GM21619 (cell line): ENCODE results near the gene SERPINB5.

Experiments used
- ATAC-seq: cut with Tn5 transposase; IDR thresholded peaks from one replicate; pipeline ENCODE4 v1.9.1; 2021; ENCODE audit not compliant: unreplicated experiment

SERPINB5 gene

DNA sequence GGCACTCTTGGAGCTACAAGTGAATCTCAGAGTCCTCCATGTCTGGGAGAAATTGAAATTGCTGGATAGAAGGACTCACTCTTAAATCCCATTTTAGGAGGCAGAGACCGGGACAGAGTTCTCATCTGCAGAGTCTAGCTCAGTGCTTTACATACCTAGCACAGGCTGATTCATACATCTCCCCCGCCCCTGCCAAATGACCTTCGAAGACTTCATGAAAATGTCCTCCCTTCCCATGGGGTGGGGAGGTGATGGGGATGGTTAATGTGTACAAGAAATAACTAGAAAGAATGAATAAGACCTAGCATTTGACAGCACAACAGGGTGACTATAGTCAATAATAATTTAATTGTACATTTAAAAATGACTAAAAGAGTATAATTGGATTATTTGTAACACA is 8.2 kb upstream of the SERPINB5 start:
- ATAC-seq, result no peak

GRCh38 chr18:63470751-63471150 is 6.0 kb upstream of the SERPINB5 start:
- no peak for ATAC-seq

DNA sequence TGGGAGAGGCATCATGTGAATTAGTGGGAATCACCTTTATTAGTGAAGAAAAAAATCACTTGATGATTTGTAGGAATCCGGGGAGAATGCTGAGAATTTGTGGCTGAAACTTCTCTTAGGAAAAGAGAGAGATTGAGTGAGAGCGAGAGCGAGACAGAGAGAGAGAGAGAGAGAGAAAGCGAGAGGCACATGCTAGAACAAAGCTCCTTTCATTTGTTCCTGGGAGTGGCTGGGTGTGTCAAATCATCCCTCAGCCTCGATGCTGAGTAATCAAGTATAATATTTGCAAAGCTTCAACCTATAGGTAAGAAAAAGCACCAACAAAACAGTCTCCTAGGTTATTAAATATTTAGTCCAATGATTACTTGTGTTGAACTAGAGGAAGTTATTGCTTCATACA is 4.4 kb upstream of the SERPINB5 start:
- no peak for ATAC-seq

DNA sequence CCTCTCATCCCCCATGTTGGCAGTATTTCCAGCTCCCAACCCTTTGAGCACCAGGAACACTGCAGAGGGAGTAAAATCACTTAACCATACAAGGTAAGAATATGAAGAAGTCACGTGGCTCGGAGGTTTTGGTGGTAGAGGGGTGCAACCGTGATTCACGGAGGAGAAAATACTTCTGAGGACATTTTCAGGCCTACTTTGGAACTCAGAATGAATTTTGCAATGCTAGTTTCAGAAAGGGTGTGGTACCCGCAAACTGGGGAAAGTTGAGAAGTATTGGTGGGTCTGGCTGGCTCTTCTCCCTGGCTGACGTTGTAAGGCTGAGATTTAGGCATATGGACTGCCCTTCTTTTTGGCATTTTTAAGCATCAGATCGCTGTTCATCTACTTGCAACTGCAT is 442 bp downstream of the SERPINB5 start:
- ATAC-seq, result no peak

DNA sequence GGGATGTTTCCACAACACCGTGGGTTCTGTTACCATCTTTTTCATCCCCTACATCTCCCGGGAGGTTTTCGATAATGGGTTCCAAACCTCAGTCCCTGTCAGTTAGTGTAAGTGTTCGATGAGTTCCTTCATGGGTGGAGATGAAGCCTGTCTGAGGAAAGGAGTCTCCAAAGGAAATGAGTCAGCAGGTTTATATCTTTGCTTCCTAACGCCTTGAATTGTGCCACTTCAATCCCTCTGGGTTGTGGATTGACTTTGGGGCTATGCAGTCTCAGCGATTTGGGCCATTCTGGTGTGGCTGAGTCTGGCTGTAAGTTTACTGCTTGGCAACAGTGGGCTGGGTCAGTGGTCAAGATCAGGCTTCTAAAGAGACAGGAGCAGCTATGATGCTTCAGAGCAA is 1.2 kb downstream of the SERPINB5 start:
- ATAC-seq, result no peak

- no peak for ATAC-seq
Observed at GRCh38 chr18:63479826-63480225, 3.1 kb downstream of the SERPINB5 start.

GRCh38 chr18:63480476-63480875 is 3.7 kb downstream of the SERPINB5 start:
- ATAC-seq, result no peak

DNA sequence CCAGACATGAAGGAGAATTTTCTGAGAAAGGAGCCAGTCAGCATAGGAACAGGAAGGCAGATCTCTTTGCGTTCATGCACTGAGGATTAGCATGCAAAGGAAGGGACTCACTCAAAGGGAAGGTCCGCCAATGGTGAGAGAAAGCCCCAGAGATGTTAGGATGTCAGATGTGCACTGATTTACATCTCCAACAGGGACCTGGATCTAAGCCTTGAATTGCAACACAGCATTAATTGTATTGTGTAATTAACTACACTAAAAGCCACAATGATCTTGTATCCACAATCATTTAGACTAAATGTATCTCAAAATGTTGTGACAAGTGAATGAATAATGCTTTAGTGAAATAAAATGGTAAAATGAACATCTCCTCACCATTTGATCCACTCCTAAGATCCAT is 4.2 kb downstream of the SERPINB5 start:
- no peak for ATAC-seq

GRCh38 chr18:63487676-63488075 is 10.9 kb downstream of the SERPINB5 start:
- no peak for ATAC-seq

DNA sequence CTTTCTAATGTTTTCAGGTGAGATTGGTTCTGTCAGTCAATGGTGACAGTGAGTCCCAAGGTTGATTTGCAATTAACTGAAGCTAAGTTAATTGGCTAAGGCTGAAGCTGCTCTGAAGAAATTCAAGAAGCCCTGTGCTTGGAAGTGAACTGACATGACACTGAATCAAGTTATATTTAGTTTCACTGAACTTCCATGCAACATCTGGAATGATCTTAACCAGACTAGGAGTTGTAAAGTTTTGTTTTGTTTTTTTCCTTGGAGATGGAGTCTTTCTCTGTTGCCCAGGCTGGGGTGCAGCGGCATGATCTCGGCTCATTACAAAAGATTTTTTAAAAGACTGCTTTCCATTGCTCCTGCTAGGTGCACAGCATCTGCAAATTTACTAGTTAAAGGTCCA is 11.4 kb downstream of the SERPINB5 start:
- ATAC-seq, result no peak

DNA sequence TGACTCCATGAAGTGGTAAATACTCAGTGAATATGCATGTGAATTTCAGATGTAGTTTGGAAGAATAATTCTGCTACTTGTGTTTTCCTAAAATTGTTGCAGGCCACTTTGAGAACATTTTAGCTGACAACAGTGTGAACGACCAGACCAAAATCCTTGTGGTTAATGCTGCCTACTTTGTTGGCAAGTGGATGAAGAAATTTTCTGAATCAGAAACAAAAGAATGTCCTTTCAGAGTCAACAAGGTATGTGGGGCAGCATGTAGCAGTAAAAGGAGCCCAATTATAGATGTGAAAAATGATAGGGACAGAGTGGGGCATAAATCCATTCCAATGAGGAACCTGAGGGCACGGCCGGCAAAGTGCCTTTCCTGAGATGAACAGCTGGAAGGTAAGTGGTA is 16.1 kb downstream of the SERPINB5 start:
- ATAC-seq, result no peak

GRCh38 chr18:63495675-63496074 is 18.9 kb downstream of the SERPINB5 start:
- no peak for ATAC-seq

DNA sequence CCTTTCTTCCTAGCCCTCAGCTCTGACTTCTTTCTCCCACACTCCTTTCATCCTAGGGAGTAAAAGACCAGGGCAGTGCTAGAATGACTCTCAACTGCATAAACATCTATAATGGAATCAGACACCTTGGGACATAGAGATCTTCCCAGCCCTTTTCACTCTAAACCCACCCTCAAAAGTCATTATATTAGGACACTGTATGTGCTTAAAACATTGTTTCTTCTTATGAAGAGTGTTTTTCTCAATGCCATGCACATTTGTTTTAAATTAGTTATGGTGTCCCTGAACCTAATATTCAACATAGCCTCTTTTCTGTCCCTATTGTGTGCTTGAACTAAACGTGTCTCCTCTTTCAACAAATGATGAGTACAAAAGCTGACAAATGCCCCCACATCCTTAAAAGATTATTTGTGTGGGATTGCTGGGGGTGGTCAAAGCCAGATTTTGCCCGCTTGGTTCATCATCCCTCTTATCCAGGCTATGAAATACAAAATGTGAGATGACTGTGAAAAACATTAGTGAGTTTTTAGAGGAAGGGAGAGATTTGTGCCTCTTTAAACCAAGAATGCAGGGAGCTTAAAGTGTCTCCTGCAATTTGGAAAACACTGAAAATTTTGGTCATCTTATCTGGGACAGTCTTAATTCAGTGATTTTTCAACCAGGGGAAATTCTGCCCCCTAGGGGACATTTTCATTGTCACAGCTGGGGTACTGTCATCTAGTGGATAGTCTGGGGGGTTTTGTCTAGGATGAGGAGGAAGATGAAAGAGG is 29.0 kb downstream of the SERPINB5 start:
- ATAC-seq, result no peak

DNA sequence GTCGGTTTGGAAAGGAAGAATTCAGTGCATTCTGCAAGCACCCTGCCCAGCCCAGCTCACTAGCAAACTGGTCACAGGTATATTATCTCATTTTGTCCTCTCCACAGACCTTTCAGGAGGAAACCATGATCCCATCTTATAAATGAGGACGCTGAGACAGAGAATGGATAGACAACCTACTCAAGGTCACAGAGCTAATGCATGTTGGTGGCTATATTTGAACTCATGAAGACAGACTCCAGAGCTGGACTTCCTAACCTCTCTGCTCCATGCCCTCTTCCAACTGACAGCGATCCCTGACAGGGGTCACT is 29.5 kb downstream of the SERPINB5 start:
- ATAC-seq, result no peak

- no peak for ATAC-seq
Observed at GRCh38 chr18:63508596-63508995, 31.8 kb downstream of the SERPINB5 start.

GRCh38 chr18:63511285-63511684 is 34.5 kb downstream of the SERPINB5 start:
- ATAC-seq, result no peak

DNA sequence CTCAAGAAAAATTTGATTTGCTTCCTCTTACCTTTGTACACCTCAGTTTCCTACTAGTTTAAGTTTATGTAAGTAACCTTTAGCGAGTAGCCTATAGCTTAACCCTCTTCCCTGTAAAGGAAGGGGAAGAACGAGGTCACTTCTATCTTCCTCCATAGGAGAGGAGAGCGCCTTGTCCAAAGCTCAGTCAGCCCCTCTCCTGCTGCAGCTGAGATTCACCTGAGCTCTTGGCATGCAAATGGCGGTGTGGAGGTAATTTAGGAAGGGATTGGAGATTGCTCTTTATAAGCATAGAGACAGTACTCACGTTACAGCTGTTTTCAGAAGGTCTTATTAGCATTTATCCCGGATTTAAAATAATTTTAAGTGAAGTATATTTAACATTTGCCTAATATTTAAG is 37.6 kb downstream of the SERPINB5 start:
- no peak for ATAC-seq

DNA sequence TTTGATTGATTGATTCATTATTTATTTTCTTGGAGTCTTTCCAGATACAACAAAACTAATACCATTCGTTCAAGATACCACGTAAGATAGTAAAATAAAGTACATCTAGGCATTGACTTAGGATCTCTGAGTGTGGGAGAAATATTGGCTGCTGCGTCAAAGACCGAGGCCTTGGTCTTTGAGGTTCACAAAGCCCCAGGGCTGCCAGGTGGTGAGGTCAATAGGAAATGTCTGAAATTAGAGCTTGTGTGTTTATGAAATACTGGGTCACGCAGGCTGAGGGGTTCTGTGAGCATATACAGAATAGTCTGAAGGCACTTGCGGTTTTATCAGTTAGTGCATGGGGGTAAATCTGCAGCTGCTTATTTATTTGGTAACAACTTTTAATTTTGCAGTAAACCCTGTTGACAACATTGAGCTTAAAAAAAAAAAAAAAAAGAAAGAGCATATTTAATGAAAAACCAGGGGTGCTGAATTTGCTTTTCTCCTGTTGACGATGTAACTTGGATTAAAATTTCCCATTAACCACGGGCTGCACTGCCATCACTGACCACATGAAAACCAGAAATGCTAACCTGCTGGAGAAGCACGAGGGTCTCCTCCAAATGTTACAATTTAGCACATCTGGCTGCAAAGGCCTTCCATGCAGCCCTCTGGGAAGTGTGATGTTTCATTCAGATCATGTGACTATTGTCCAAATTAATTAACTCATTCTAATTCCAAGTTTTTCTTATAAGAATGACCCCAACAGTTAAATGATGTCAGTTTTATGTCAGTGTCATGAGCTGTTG is 38.3 kb downstream of the SERPINB5 start:
- ATAC-seq, result no peak

DNA sequence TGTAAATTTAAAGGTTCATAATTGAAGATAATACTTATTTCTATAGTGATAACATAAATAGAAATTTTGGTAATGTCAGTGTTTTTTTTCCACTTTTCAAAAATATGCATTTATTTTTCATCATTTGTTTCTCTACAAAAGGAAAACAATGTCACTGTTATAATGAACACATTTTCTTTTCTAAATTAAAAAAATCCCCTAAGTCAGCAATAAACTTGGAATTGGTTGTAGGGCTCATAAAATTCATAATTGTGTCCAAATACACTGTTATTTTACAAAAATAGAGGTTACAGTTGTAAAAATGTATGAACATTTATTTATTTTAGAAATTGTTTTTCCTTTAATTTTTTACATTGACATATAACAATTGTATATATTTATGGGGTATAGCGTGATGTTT is 39.0 kb downstream of the SERPINB5 start:
- no peak for ATAC-seq

- peak; percentile 93 for ATAC-seq
Observed at GRCh38 chr18:63518178-63519012, 41.6 kb downstream of the SERPINB5 start.

- no peak for ATAC-seq
Observed at GRCh38 chr18:63520053-63520685, 43.4 kb downstream of the SERPINB5 start.
